ENCODE data around the gene RANBP17.

DNA sequence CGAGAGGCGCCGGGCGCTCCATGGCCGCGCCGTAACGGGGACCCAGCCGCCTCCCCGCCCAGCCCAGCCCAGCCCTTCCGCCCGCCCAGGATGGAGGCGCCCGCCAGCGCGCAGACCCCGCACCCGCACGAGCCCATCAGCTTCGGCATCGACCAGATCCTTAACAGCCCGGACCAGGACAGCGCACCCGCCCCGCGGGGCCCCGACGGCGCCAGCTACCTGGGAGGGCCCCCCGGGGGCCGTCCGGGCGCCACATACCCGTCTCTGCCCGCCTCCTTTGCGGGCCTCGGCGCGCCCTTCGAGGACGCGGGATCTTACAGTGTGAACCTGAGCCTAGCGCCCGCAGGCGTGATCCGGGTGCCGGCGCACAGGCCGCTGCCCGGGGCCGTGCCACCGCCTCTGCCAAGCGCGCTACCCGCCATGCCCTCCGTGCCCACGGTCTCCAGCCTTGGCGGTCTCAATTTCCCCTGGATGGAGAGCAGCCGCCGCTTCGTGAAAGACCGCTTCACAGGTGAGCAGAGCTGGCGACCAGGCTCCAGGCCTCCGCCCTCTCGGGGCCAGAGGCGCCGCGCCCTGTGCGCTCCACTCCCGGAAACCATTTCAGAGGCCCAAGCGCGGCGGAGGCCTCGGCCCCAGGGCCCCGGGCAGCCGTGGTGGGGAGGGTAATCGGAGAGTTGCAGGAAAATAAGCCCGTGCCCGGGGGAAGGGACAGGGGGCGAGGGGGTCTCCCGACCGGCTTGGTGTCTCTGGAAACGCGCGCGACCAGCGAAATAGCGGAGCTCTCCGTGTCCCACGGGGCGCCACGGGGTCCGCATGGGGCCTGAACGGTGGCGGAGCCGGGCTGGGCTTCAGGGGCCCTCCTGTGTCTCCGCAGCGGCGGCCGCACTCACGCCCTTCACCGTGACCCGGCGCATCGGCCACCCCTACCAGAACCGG lies 447.7 kb downstream of the RANBP17 start:
- TF ChIP-seq, protein P1, sequence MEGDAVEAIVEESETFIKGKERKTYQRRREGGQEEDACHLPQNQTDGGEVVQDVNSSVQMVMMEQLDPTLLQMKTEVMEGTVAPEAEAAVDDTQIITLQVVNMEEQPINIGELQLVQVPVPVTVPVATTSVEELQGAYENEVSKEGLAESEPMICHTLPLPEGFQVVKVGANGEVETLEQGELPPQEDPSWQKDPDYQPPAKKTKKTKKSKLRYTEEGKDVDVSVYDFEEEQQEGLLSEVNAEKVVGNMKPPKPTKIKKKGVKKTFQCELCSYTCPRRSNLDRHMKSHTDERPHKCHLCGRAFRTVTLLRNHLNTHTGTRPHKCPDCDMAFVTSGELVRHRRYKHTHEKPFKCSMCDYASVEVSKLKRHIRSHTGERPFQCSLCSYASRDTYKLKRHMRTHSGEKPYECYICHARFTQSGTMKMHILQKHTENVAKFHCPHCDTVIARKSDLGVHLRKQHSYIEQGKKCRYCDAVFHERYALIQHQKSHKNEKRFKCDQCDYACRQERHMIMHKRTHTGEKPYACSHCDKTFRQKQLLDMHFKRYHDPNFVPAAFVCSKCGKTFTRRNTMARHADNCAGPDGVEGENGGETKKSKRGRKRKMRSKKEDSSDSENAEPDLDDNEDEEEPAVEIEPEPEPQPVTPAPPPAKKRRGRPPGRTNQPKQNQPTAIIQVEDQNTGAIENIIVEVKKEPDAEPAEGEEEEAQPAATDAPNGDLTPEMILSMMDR (IDR thresholded peaks at IDR 0.05), result no peak
- TF ChIP-seq POLR2A (IDR thresholded peaks at IDR 0.05) (no peak), EP300 (IDR thresholded peaks at IDR 0.05) (no peak)
